ENCODE measurements around the gene MACC1. TPM values are rescaled to one million over a fixed set of nuclear protein-coding genes. Genes with fewer than 3 reads are reported as not detected.

Gene MACC1
- total and polyA plus RNA-seq, 9 of the 15 experiments (the other 6 are each of a cell fraction or from before 2014, with no cell fraction given): 5.9 to 30.2 (median 10.4) TPM

DNA sequence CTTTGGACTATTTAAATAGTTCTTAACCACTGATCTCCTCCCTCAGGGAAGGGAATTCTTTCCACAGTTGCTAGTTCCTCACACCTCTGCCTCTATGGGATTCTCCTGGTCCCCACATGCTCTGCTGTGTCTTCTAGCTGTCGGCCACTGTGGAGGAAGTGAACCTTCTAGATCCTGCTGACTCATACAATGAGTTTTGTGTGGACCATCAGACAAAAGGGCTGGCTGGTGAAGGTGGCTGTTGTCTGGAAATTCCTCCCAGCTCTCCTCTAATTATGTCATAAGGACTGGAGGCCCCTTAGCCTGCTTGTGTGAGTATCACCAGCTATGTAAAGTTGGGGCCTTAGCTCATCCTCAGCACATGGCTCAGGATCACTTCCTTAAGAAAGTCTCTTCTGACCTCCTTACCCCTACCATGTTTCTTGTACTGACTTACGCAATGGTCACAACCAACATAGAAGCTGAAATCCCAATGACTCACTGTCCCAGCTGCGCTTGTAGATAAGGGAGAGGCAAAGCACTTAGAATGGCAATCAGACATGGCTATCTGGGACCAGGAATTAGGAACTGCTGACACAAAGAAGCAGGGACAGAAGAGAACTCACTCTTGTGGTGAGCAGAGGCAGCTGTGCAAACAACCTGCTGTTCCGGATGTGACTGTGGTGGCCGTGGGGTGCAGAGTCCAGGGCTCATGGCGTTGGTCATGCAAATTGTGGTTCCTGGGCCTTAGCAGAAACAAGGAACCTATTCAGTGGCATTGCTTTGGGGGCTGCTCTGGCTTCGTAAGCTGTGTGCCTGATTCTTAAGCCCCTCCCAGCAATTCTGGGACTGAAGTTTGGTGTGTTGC is 2.5 kb upstream of the MACC1 start (continued):
- TF ChIP-seq CBX2 (IDR thresholded peaks at IDR 0.05; ENCODE audit: insufficient read depth, low read length, poor library complexity, severe bottlenecking): no peak
- TF ChIP-seq NR3C1 (CRISPR knock-in tag; IDR thresholded peaks at IDR 0.05): no peak
- no peak for TF ChIP-seq ZNF780A (CRISPR knock-in tag; IDR thresholded peaks at IDR 0.05)
- no peak; the same call in 1 of the 2 replicates for TF ChIP-seq NR2F6 (CRISPR knock-in tag; IDR thresholded peaks at IDR 0.05)
- TF ChIP-seq ZC3H11A (IDR thresholded peaks at IDR 0.05; ENCODE audit: low read depth, low read length): peak; percentile 15; the same call in 1 of the 2 replicates
- TF ChIP-seq KDM2B (CRISPR knock-in tag; IDR thresholded peaks at IDR 0.05): no peak
- peak; percentile 98 for TF ChIP-seq ESRRA (IDR thresholded peaks at IDR 0.05; ENCODE audit: borderline replicate concordance, low read depth)
- peak; percentile 98 for TF ChIP-seq OTX1 (CRISPR knock-in tag; IDR thresholded peaks at IDR 0.05)
- TF ChIP-seq ARHGAP35 (IDR thresholded peaks at IDR 0.05; ENCODE audit: partially characterized antibody): no peak
- TF ChIP-seq, protein P1, sequence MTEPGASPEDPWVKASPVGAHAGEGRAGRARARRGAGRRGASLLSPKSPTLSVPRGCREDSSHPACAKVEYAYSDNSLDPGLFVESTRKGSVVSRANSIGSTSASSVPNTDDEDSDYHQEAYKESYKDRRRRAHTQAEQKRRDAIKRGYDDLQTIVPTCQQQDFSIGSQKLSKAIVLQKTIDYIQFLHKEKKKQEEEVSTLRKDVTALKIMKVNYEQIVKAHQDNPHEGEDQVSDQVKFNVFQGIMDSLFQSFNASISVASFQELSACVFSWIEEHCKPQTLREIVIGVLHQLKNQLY (CRISPR knock-in tag; conservative IDR thresholded peaks at IDR 0.05): no peak; a peak in 1 of 4 replicates
- TF ChIP-seq, protein P2, sequence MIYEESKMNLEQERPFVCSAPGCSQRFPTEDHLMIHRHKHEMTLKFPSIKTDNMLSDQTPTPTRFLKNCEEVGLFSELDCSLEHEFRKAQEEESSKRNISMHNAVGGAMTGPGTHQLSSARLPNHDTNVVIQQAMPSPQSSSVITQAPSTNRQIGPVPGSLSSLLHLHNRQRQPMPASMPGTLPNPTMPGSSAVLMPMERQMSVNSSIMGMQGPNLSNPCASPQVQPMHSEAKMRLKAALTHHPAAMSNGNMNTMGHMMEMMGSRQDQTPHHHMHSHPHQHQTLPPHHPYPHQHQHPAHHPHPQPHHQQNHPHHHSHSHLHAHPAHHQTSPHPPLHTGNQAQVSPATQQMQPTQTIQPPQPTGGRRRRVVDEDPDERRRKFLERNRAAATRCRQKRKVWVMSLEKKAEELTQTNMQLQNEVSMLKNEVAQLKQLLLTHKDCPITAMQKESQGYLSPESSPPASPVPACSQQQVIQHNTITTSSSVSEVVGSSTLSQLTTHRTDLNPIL (CRISPR knock-in tag; IDR thresholded peaks at IDR 0.05): no peak
- TF ChIP-seq KLF10 (CRISPR knock-in tag; IDR thresholded peaks at IDR 0.05): no peak
- no peak for TF ChIP-seq ZNF75A (CRISPR knock-in tag; IDR thresholded peaks at IDR 0.05)
- TF ChIP-seq, protein P3, sequence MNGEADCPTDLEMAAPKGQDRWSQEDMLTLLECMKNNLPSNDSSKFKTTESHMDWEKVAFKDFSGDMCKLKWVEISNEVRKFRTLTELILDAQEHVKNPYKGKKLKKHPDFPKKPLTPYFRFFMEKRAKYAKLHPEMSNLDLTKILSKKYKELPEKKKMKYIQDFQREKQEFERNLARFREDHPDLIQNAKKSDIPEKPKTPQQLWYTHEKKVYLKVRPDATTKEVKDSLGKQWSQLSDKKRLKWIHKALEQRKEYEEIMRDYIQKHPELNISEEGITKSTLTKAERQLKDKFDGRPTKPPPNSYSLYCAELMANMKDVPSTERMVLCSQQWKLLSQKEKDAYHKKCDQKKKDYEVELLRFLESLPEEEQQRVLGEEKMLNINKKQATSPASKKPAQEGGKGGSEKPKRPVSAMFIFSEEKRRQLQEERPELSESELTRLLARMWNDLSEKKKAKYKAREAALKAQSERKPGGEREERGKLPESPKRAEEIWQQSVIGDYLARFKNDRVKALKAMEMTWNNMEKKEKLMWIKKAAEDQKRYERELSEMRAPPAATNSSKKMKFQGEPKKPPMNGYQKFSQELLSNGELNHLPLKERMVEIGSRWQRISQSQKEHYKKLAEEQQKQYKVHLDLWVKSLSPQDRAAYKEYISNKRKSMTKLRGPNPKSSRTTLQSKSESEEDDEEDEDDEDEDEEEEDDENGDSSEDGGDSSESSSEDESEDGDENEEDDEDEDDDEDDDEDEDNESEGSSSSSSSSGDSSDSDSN (IDR thresholded peaks at IDR 0.05; ENCODE audit: borderline replicate concordance in 1 of 2, low read depth in 2 of 2, low read length in 2 of 2): peak in 1 of 2 experiments; percentile 47; a peak in 1 of 4 replicates
- TF ChIP-seq ZNF165 (CRISPR knock-in tag; IDR thresholded peaks at IDR 0.05; ENCODE audit: borderline replicate concordance): no peak
- TF ChIP-seq ZNF696 (CRISPR knock-in tag; conservative IDR thresholded peaks at IDR 0.05): 0 out of 2 replicates have a peak, but pooled peaks have one; percentile 6
- no peak for TF ChIP-seq ZNF586 (CRISPR knock-in tag; conservative IDR thresholded peaks at IDR 0.05)
- TF ChIP-seq ZNF830 (CRISPR knock-in tag; IDR thresholded peaks at IDR 0.05): peak; percentile 71; the same call in 1 of the 2 replicates
- 0 out of 2 replicates have a peak, but pooled peaks have one; percentile 80 for TF ChIP-seq ZNF583 (CRISPR knock-in tag; IDR thresholded peaks at IDR 0.05)
- peak; percentile 73 for TF ChIP-seq RAD51 (IDR thresholded peaks at IDR 0.05; ENCODE audit: borderline replicate concordance, low read depth)
- TF ChIP-seq PTTG1 (tag; IDR thresholded peaks at IDR 0.05; ENCODE audit: low read depth): peak; percentile 66
- TF ChIP-seq HDAC6 (IDR thresholded peaks at IDR 0.05; ENCODE audit: low read depth, low read length): no peak
- TF ChIP-seq FOS (IDR thresholded peaks at IDR 0.05; ENCODE audit: extremely low read depth, insufficient read length): peak; percentile 90
- TF ChIP-seq ZNF224 (CRISPR knock-in tag; IDR thresholded peaks at IDR 0.05): no peak
- TF ChIP-seq HMG20A (CRISPR knock-in tag; conservative IDR thresholded peaks at IDR 0.05): 0 out of 2 replicates have a peak, but pooled peaks have one; percentile 48
- TF ChIP-seq RUNX1 (IDR thresholded peaks at IDR 0.05; ENCODE audit: low read depth): peak; percentile 98
